A549 (cell line): ENCODE measurements around the gene PDE7B. TPM values are rescaled to one million over a fixed set of nuclear protein-coding genes. Genes with fewer than 3 reads are reported as not detected.

Experiments
- ATAC-seq, 2 experiments: fragments of 200-7000 bp in 1 of 2; fragments of >200 bp in 1 of 2; cut with Nextera tagmentation in 1 of 2; cut with Tn5 transposase in 1 of 2; 3 replicates each; pipeline versions ENCODE4 v1.8.0 to v1.9.1; 2018 to 2020; ENCODE audit warnings: mild to moderate bottlenecking in 1 of 2, moderate library complexity in 1 of 2
- CTCF ChIA-PET: fragments of 300-600 bp; sonication (Branson Sonifier 250); formaldehyde crosslinking; extraction: SDS; loops from one replicate; lab custom pipeline; 2021; ENCODE audit warnings: antibody characterized with exemption, inconsistent platforms; lab: Yijun Ruan, JAX
- POLR2A ChIA-PET: fragments of 350-600 bp; formaldehyde crosslinking; extraction: SDS; loops from one replicate; lab custom pipeline; 2021; ENCODE audit warnings: antibody characterized with exemption, inconsistent platforms; lab: Yijun Ruan, JAX
- DNase-seq, 2 experiments: peaks; one replicate each; pipeline versions ENCODE4 v3.0.0 to v3.0.0-alpha.2; 2011 to 2016; ENCODE audit warnings: low read depth in 1 of 2, low spot score in 1 of 2
- FAIRE-seq: peaks from 2 replicates; lab custom pipeline; 2011; peaks lifted over from hg19 to GRCh38; lab: Jason Lieb, UNC
- H3K27ac ChIP-seq, 2 experiments: fragments of >200 bp; sonication (Bioruptor Twin); formaldehyde crosslinking; 3 replicates each; pipeline ENCODE4 v1.5.1; 2016 to 2017
- H3K4me1 ChIP-seq: fragments of >200 bp; sonication (Bioruptor Twin); formaldehyde crosslinking; 3 replicates; pipeline ENCODE4 v1.6.1; 2016
- H3K4me2 ChIP-seq: fragments of >200 bp; sonication (Bioruptor Twin); formaldehyde crosslinking; 3 replicates; pipeline ENCODE4 v1.6.1; 2016
- H3K4me3 ChIP-seq: fragments of >200 bp; sonication (Bioruptor Twin); formaldehyde crosslinking; 3 replicates; pipeline ENCODE4 v1.5.1; 2016
- H3K9me3 ChIP-seq: fragments of >200 bp; sonication (Bioruptor Twin); formaldehyde crosslinking; 3 replicates; pipeline ENCODE4 v1.6.1; 2016
- BHLHE40 ChIP-seq: IDR thresholded peaks from 2 replicates; pipeline ENCODE4 v1.6.1; 2012; ENCODE audit warnings: low read depth, low read length, inconsistent platforms
- CBX2 ChIP-seq: fragments of 200-600 bp; sonication (generic); IDR thresholded peaks from 2 replicates; pipeline ENCODE4 v1.6.1; 2016; ENCODE audit warnings: low read depth, mild to moderate bottlenecking, borderline replicate concordance
- CBX8 ChIP-seq: fragments of 200-600 bp; sonication (generic); IDR thresholded peaks from 2 replicates; pipeline ENCODE4 v1.6.1; 2016
- CTCF ChIP-seq: fragments of >200 bp; sonication (Bioruptor Twin); formaldehyde crosslinking; IDR thresholded peaks from 3 replicates; pipeline ENCODE4 v1.5.1; 2016
- EHMT2 ChIP-seq: fragments of 200-600 bp; sonication (generic); IDR thresholded peaks from 2 replicates; pipeline ENCODE4 v1.6.1; 2016; ENCODE audit warnings: antibody characterized with exemption, low read depth, mild to moderate bottlenecking, moderate library complexity
- ELK1 ChIP-seq: fragments of 150-350 bp; IDR thresholded peaks from 2 replicates; pipeline ENCODE4 v1.6.1; 2014; ENCODE audit warnings: low read depth, mild to moderate bottlenecking, low read length
- FOSB ChIP-seq: fragments of 250-450 bp; sonication (Bioruptor Pico); IDR thresholded peaks from 2 replicates; pipeline ENCODE4 v1.5.0; 2020; ENCODE audit warnings: mild to moderate bottlenecking, moderate library complexity
- HDAC2 ChIP-seq: fragments of 200-600 bp; sonication (generic); IDR thresholded peaks from 2 replicates; pipeline ENCODE4 v1.6.1; 2016
- HMGXB4 ChIP-seq: fragments of 250-450 bp; sonication (Bioruptor Pico); IDR thresholded peaks from 2 replicates; pipeline ENCODE4 v1.5.0; 2021; ENCODE audit warnings: mild to moderate bottlenecking, moderate library complexity, borderline replicate concordance
- HOXA7 ChIP-seq: fragments of 250-450 bp; sonication (Bioruptor Pico); IDR thresholded peaks from 2 replicates; pipeline ENCODE4 v1.5.0; 2020; ENCODE audit warnings: mild to moderate bottlenecking, moderate library complexity
- MYC ChIP-seq: IDR thresholded peaks from 2 replicates; pipeline ENCODE4 v1.6.1; 2012; ENCODE audit warnings: mild to moderate bottlenecking, inconsistent platforms, low read length, improper control_type of control experiment, borderline replicate concordance
- NR3C1 ChIP-seq: fragments of >200 bp; sonication (Bioruptor Twin); formaldehyde crosslinking; IDR thresholded peaks from 3 replicates; pipeline ENCODE4 v1.6.1; 2017
- PBX3 ChIP-seq: IDR thresholded peaks from 2 replicates; pipeline ENCODE4 v1.6.1; 2012
- PHF8 ChIP-seq: fragments of 200-600 bp; sonication (generic); IDR thresholded peaks from 2 replicates; pipeline ENCODE4 v1.6.1; 2016; ENCODE audit warnings: low read depth, mild to moderate bottlenecking, antibody characterized with exemption, moderate library complexity, borderline replicate concordance
- POLR2A ChIP-seq: IDR thresholded peaks from 2 replicates; pipeline ENCODE4 v1.6.1; 2012; ENCODE audit warnings: mild to moderate bottlenecking, low read length
- RAD21 ChIP-seq, 2 experiments: fragments of >200 bp in 1 of 2; sonication (Bioruptor Twin) in 1 of 2; formaldehyde crosslinking in 1 of 2; IDR thresholded peaks in 1 of 2; conservative IDR thresholded peaks in 1 of 2; 2 replicates in 1 of 2; 3 replicates in 1 of 2; pipeline ENCODE4 v1.6.1; 2012 to 2018; ENCODE audit warnings: inconsistent platforms in 1 of 2
- WGBS: methylation state at CpG from one replicate; pipeline ENCODE4 v1.1.6; 2017; ENCODE audit errors: missing lambda C conversion rate; 5-methylcytosine and 5-hydroxymethylcytosine counted together
- polyA plus RNA-seq, 4 experiments: library from polyadenylated mRNA; depleted of rRNA in 3 of 4; stranded (reverse); fragments of >200 nt; fragmentation: RNase III in 1 of 4; extraction: RNeasy Plus Mini Kit Qiagen cat#74134 plus additional on column Dnase treatment in 1 of 4; gene quantifications; 2 replicates in 3 of 4; 3 replicates in 1 of 4; pipeline ENCODE4 v1.2.3, GENCODE V29; 2011 to 2017

PDE7B gene
- polyA plus RNA-seq, 2 of the 4 experiments (the other 2 are of a cell fraction), result 6.6 to 13.8 TPM

GRCh38 chr6:136161950-136162349 is 310.4 kb downstream of the PDE7B start:
- FAIRE-seq (no peak), ATAC-seq (no peak), DNase-seq (no peak)
- H3K4me1 ChIP-seq, result no peaks in the 10 kb centered on the region
- no peak for TF ChIP-seq HMGXB4 (CRISPR knock-in tag)
- no peak overlapping the region for H3K4me2 ChIP-seq
- ChIA-PET CTCF (interaction anchor here (1.0 kb wide), 1 partner anchor 27 kb away, joined by 3 read pairs; no protein-coding TSS in a partner anchor), POLR2A (no interaction called here)
- H3K9me3 ChIP-seq, result no peaks in the 10 kb centered on the region
- no peak overlapping the region for H3K27ac ChIP-seq
- 61% methylated on average over 3 of the region's 3 CpGs for WGBS
- H3K4me3 ChIP-seq, result no peak overlapping the region

GRCh38 chr6:136163260-136163659 is 311.8 kb downstream of the PDE7B start:
- no peak for FAIRE-seq
- no peak overlapping the region for H3K4me3 ChIP-seq
- H3K27ac ChIP-seq, result no peak overlapping the region
- TF ChIP-seq CBX2 (no peak), CTCF (no peak), NR3C1 (no peak), FOSB (CRISPR knock-in tag) (no peak), PHF8 (no peak), EHMT2 (no peak), BHLHE40 (no peak), MYC (no peak), RAD21 (conservative IDR thresholded peaks at IDR 0.05 in 1 of 2, IDR thresholded peaks at IDR 0.05 in 1 of 2) (no peak), HOXA7 (CRISPR knock-in tag) (no peak), CBX8 (no peak), ELK1 (no peak), POLR2A (no peak), HDAC2 (no peak), PBX3 (no peak), HMGXB4 (CRISPR knock-in tag) (no peak)
- TF ChIP-seq, all 56 proteins: peak for 0
- no peaks in the 10 kb centered on the region for H3K4me1 ChIP-seq
- DNase-seq (no peak), ATAC-seq (no peak)
- no peaks in the 10 kb centered on the region for H3K9me3 ChIP-seq
- ChIA-PET CTCF (no interaction called here), POLR2A (no interaction called here)
- H3K4me2 ChIP-seq, result no peak overlapping the region
- WGBS, result 90% methylated on average over 2 of the region's 3 CpGs
